ENCODE measurements around the gene PHF21A. TPM values are rescaled to one million over a fixed set of nuclear protein-coding genes. Genes with fewer than 3 reads are reported as not detected.
"Not testable (repeated sequence)": the region's sequence is repeated elsewhere in the genome, so short reads cannot be mapped to it uniquely, and the experiment has no call there.

The PHF21A gene
- total RNA-seq, 2 experiments from 2014 or later = 59.5 to 66.2 TPM

DNA sequence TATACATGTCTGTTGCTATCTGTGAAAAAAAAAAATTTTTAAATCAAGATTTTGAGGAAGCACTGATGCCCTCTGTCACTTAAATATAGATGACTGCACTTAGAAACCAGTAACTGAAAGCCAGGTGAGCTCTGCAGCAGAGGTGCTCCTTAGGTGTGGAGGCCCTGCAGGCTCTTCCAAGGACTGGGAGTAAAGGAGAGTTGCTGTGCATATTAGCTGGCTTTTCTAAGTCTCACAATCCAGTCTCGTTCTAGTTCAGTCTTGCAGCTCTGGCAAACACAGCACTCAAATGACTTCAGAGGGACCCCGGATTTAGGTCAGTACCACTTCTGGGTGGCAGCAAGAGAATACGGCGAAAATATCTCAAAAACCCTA is 137.8 kb downstream of the PHF21A start:
- H3K36me3 ChIP-seq (ENCODE audit: insufficient read depth, low read length) = peaks cover 18% of the 10 kb centered on the region
- H3K27me3 Mint-ChIP-seq = no peaks in the 10 kb centered on the region
- peaks cover 4% of the 10 kb centered on the region for H3K4me1 ChIP-seq (ENCODE audit: insufficient read depth, low read length)
- no peaks in the 10 kb centered on the region for H3K9me3 ChIP-seq (ENCODE audit: control insufficient read depth in 1 of 2, insufficient read depth in 1 of 2, low read length in 2 of 2)
- H3K4me1 Mint-ChIP-seq (ENCODE audit: low read depth) = peaks cover 53% of the 10 kb centered on the region
- ChIA-PET CTCF (interaction anchor here (1.4 to 2.2 kb wide), 2 partner anchors 19 to 23 kb away, joined by 4 to 9 read pairs; no protein-coding TSS in a partner anchor), POLR2A (interaction anchor here (0.9 kb wide), 1 partner anchor 66 kb away, joined by 3 read pairs; the partner anchor contains the start of gene PEX16)
- H3K27me3 ChIP-seq (ENCODE audit: control insufficient read depth in 1 of 2, insufficient read depth in 2 of 2, low read length in 2 of 2) = no peaks in the 10 kb centered on the region
- H3K36me3 Mint-ChIP-seq (ENCODE audit: low read depth) = peaks cover 15% of the 10 kb centered on the region
- no peaks in the 10 kb centered on the region for H3K9me3 Mint-ChIP-seq
- no peak overlapping the region for H3K4me3 Mint-ChIP-seq
- no peak for ATAC-seq (ENCODE audit: poor library complexity)
- no peak overlapping the region for H3K27ac ChIP-seq (ENCODE audit: low read depth in 1 of 2, low read length in 2 of 2)
- H3K27ac Mint-ChIP-seq = no peak overlapping the region
- no peak for DNase-seq
- H3K4me3 ChIP-seq (ENCODE audit: low read length) = no peak overlapping the region
- TF ChIP-seq, protein P1, sequence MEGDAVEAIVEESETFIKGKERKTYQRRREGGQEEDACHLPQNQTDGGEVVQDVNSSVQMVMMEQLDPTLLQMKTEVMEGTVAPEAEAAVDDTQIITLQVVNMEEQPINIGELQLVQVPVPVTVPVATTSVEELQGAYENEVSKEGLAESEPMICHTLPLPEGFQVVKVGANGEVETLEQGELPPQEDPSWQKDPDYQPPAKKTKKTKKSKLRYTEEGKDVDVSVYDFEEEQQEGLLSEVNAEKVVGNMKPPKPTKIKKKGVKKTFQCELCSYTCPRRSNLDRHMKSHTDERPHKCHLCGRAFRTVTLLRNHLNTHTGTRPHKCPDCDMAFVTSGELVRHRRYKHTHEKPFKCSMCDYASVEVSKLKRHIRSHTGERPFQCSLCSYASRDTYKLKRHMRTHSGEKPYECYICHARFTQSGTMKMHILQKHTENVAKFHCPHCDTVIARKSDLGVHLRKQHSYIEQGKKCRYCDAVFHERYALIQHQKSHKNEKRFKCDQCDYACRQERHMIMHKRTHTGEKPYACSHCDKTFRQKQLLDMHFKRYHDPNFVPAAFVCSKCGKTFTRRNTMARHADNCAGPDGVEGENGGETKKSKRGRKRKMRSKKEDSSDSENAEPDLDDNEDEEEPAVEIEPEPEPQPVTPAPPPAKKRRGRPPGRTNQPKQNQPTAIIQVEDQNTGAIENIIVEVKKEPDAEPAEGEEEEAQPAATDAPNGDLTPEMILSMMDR (IDR thresholded peaks at IDR 0.05) = no peak
- intact Hi-C loops (cut with DNase I, micrococcal nuclease) = no loop called here

DNA sequence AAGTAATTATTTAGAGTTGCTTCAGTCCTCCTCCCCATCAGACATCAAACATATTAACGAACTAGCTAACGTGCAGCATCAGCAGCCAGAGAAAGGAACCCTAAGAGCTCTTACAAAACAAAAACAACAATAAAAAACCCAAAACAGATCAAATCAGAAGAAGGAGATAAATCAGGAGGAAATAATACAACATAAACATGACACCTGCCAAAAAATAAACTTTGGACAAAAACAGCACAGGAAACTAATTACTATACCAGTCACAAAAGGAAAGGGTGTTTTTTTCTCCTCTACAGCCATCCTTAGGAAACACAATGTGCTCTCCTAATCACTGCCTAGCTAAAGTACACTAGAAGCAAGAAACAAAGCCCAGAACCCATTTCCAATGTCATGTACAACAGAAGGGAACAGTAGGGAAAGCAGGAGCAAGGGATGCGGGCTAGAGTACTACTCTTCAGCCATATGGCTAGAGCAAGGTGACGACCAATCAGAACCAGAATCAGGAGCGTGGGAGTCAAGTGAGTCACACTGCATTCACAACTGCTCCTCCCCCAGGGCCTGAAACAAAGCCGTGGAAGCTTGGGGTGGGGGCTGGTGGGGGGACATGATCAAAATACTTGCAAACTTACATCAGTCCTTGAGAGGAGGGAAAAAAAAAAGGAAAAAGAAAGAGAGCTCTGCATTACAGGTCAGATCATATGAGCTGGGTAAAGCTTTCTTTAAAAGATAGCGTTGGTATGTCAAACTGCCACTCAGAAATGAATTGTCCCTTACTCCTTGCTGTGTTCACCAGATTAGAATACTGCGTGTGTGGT is 138.4 kb downstream of the PHF21A start:
- Mint-ChIP-seq H3K4me3 (no peak overlapping the region), H3K27me3 (no peaks in the 10 kb centered on the region), H3K4me1 (ENCODE audit: low read depth) (peaks cover 50% of the 10 kb centered on the region), H3K36me3 (ENCODE audit: low read depth) (peaks cover 21% of the 10 kb centered on the region), H3K27ac (peak overlapping the region; percentile 25), H3K9me3 (no peaks in the 10 kb centered on the region)
- ChIA-PET CTCF (interaction anchor here (0.6 to 2.2 kb wide), 3 partner anchors 18 to 24 kb away, joined by 3 to 9 read pairs (median 4); no protein-coding TSS in a partner anchor), POLR2A (interaction anchor here (0.8 to 0.9 kb wide), 2 partner anchors 53 to 65 kb away, joined by 3 read pairs; partner anchors contain the start of gene PEX16)
- Histone ChIP-seq H3K27me3 (ENCODE audit: control insufficient read depth in 1 of 2, insufficient read depth in 2 of 2, low read length in 2 of 2) (no peaks in the 10 kb centered on the region), H3K9me3 (ENCODE audit: control insufficient read depth in 1 of 2, insufficient read depth in 1 of 2, low read length in 2 of 2) (no peaks in the 10 kb centered on the region), H3K4me1 (ENCODE audit: insufficient read depth, low read length) (peaks cover 4% of the 10 kb centered on the region), H3K4me3 (ENCODE audit: low read length) (no peak overlapping the region), H3K36me3 (ENCODE audit: insufficient read depth, low read length) (peaks cover 22% of the 10 kb centered on the region), H3K27ac (ENCODE audit: low read depth in 1 of 2, low read length in 2 of 2) (no peak overlapping the region)
- intact Hi-C loops (cut with DNase I, micrococcal nuclease) = no loop called here
- ATAC-seq (ENCODE audit: poor library complexity) (no peak), DNase-seq (no peak)
- TF ChIP-seq, protein P1 (IDR thresholded peaks at IDR 0.05) = no peak

DNA sequence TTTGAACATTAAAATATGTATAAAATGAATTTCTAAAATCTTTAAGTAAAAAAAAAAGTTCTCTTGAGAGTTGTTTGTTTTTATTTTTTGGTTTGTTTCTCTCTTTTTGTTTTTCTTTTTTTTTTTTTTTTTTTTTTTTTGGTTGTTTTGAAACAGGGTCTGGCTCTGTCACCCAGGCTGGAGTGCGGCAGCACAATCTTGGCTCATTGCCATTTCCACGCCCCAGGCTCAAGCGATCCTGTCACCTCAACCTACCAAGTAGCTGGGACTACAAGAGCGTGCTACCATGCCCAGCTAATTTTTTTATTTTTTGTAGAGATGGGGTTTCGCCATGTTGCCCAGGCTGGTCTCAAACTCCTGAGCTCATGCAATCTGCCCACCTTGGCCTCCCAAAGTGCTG is 139.4 kb downstream of the PHF21A start:
- ATAC-seq (ENCODE audit: poor library complexity); H3K4me3 Mint-ChIP-seq; H3K27me3 Mint-ChIP-seq; H3K4me1 ChIP-seq (ENCODE audit: insufficient read depth, low read length); H3K27ac ChIP-seq (ENCODE audit: low read depth in 1 of 2, low read length in 2 of 2); H3K4me3 ChIP-seq (ENCODE audit: low read length); H3K27ac Mint-ChIP-seq; DNase-seq; H3K9me3 ChIP-seq (ENCODE audit: control insufficient read depth in 1 of 2, insufficient read depth in 1 of 2, low read length in 2 of 2); H3K27me3 ChIP-seq (ENCODE audit: control insufficient read depth in 1 of 2, insufficient read depth in 2 of 2, low read length in 2 of 2); intact Hi-C loops (cut with DNase I, micrococcal nuclease); H3K9me3 Mint-ChIP-seq; CTCF ChIA-PET: not testable (repeated sequence)
- H3K4me1 Mint-ChIP-seq (ENCODE audit: low read depth) = peaks cover 42% of the 10 kb centered on the region
- POLR2A ChIA-PET = interaction anchor here (0.8 kb wide), 1 partner anchor 52 kb away, joined by 3 read pairs; no protein-coding TSS in a partner anchor
- peaks cover 30% of the 10 kb centered on the region for H3K36me3 ChIP-seq (ENCODE audit: insufficient read depth, low read length)
- H3K36me3 Mint-ChIP-seq (ENCODE audit: low read depth) = peaks cover 27% of the 10 kb centered on the region

All from CD4-positive, alpha-beta T cell (primary cell).